Measurements from ENCODE around the gene SEMA3B.

SEMA3B gene

DNA sequence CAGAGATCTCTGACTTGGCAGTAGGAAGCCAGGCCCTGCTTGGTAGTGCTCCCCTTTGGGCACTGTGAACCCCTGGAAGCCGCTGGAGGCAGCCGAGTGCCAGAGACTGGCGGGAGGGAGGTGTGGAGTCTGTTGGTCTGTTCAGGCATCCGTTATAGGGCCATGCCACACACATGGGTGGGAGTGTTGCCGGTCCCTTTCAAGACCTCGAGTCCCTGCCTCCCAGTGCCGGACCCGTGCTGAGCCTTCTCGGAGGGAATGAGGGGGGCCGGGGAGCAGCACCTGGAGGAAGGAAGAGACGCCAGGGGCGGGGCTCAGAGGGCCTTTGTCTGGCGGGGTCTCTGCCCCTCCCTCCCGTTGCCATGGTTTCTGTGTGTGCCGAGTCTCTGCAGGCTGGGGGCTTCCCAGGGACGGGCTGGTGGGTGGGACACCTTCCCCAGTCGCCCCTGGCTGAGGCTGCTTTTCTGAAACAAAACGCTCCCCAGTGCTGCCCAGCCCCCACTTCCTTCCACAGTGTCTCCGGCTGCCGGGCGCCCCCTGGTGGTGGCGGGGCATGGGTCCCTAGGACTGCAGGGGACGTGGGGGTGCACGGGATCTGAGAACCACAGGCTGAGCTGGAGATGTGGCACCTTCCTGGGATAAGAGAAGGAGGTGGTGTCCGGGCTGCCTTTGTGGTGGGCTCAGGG is 23.0 kb upstream of the SEMA3B start:
- POLR2A ChIA-PET, result interaction anchor here (0.7 to 1.8 kb wide), 4 partner anchors 10 to 19 kb away, joined by 3 to 17 read pairs (median 6); partner anchors contain the start of gene GNAI2
- CTCF ChIA-PET, result interaction anchor here (0.6 to 5.5 kb wide), 26 partner anchors 9 to 455 kb away, joined by 3 to 71 read pairs (median 5); partner anchors contain the start of genes GNAI2, GNAT1, IFRD2 and LSMEM2
- H3K4me1 ChIP-seq (ENCODE audit: control insufficient read depth, insufficient read depth, low read length), result peaks cover 6% of the 10 kb centered on the region; the same call in 1 of the 2 replicates
- H3K9me3 ChIP-seq (ENCODE audit: control insufficient read depth, insufficient read depth, low read depth, low read length), result no peaks in the 10 kb centered on the region
- peaks cover 0 to 3% of the 10 kb centered on the region in 2 experiments; a peak in 2 of 3 replicates for H3K36me3 ChIP-seq (ENCODE audit: control insufficient read depth in 2 of 2, insufficient read depth in 1 of 2, low read length in 2 of 2)
- peak overlapping the region; percentile 26 for H3K4me3 ChIP-seq (ENCODE audit: low read depth, low read length)
- peak overlapping the region; percentile 43 for H3K27ac ChIP-seq (ENCODE audit: extremely low read depth, low read depth, low read length)
- TF ChIP-seq, protein P1, sequence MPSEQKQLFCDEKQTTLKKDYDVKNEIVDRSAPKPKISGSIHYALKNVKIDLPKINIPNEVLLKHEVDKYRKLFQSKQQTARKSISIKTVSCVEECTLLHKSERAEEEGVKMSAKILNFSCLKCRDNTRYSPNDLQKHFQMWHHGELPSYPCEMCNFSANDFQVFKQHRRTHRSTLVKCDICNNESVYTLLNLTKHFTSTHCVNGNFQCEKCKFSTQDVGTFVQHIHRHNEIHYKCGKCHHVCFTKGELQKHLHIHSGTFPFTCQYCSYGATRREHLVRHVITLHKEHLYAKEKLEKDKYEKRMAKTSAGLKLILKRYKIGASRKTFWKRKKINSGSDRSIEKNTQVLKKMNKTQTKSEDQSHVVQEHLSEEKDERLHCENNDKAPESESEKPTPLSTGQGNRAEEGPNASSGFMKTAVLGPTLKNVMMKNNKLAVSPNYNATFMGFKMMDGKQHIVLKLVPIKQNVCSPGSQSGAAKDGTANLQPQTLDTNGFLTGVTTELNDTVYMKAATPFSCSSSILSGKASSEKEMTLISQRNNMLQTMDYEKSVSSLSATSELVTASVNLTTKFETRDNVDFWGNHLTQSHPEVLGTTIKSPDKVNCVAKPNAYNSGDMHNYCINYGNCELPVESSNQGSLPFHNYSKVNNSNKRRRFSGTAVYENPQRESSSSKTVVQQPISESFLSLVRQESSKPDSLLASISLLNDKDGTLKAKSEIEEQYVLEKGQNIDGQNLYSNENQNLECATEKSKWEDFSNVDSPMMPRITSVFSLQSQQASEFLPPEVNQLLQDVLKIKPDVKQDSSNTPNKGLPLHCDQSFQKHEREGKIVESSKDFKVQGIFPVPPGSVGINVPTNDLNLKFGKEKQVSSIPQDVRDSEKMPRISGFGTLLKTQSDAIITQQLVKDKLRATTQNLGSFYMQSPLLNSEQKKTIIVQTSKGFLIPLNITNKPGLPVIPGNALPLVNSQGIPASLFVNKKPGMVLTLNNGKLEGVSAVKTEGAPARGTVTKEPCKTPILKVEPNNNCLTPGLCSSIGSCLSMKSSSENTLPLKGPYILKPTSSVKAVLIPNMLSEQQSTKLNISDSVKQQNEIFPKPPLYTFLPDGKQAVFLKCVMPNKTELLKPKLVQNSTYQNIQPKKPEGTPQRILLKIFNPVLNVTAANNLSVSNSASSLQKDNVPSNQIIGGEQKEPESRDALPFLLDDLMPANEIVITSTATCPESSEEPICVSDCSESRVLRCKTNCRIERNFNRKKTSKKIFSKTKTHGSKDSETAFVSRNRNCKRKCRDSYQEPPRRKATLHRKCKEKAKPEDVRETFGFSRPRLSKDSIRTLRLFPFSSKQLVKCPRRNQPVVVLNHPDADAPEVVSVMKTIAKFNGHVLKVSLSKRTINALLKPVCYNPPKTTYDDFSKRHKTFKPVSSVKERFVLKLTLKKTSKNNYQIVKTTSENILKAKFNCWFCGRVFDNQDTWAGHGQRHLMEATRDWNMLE (tag by site-specific recombination; conservative IDR thresholded peaks at IDR 0.05; ENCODE audit: low read depth), result no peak
- TF ChIP-seq HOXD13 (CRISPR knock-in tag; IDR thresholded peaks at IDR 0.05; ENCODE audit: borderline replicate concordance) (no peak), WT1 (tag by site-specific recombination; IDR thresholded peaks at IDR 0.05) (no peak), ZFHX2 (tag by site-specific recombination; conservative IDR thresholded peaks at IDR 0.05) (no peak), ZNF629 (tag by site-specific recombination; IDR thresholded peaks at IDR 0.05) (0 out of 2 replicates have a peak, but pooled peaks have one; percentile 48), ZNF2 (tag by site-specific recombination; IDR thresholded peaks at IDR 0.05) (peak; percentile 56; the same call in 1 of the 2 replicates), ZEB2 (tag by site-specific recombination; IDR thresholded peaks at IDR 0.05) (0 out of 2 replicates have a peak, but pooled peaks have one; percentile 39), CTCF (tag by site-specific recombination; IDR thresholded peaks at IDR 0.05) (peak; percentile 87), ZNF660 (tag by site-specific recombination; IDR thresholded peaks at IDR 0.05) (peak; percentile 57; the same call in 1 of the 2 replicates), ZNF202 (tag by site-specific recombination; IDR thresholded peaks at IDR 0.05; ENCODE audit: borderline replicate concordance) (no peak), ZNF366 (tag by site-specific recombination; conservative IDR thresholded peaks at IDR 0.05) (no peak), SCRT2 (tag by site-specific recombination; IDR thresholded peaks at IDR 0.05) (0 out of 2 replicates have a peak, but pooled peaks have one; percentile 13), ZNF174 (tag by site-specific recombination; IDR thresholded peaks at IDR 0.05) (no peak), ZNF571 (tag by site-specific recombination; IDR thresholded peaks at IDR 0.05) (no peak), ZBTB11 (tag by site-specific recombination; conservative IDR thresholded peaks at IDR 0.05; ENCODE audit: low read depth) (peak; percentile 34; the same call in 1 of the 2 replicates), MZF1 (tag by site-specific recombination; IDR thresholded peaks at IDR 0.05; ENCODE audit: borderline replicate concordance) (no peak)
- TF ChIP-seq, protein P2, sequence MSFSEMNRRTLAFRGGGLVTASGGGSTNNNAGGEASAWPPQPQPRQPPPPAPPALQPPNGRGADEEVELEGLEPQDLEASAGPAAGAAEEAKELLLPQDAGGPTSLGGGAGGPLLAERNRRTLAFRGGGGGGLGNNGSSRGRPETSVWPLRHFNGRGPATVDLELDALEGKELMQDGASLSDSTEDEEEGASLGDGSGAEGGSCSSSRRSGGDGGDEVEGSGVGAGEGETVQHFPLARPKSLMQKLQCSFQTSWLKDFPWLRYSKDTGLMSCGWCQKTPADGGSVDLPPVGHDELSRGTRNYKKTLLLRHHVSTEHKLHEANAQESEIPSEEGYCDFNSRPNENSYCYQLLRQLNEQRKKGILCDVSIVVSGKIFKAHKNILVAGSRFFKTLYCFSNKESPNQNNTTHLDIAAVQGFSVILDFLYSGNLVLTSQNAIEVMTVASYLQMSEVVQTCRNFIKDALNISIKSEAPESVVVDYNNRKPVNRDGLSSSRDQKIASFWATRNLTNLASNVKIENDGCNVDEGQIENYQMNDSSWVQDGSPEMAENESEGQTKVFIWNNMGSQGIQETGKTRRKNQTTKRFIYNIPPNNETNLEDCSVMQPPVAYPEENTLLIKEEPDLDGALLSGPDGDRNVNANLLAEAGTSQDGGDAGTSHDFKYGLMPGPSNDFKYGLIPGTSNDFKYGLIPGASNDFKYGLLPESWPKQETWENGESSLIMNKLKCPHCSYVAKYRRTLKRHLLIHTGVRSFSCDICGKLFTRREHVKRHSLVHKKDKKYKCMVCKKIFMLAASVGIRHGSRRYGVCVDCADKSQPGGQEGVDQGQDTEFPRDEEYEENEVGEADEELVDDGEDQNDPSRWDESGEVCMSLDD (tag by site-specific recombination; IDR thresholded peaks at IDR 0.05), result peak; percentile 80; the same call in 1 of the 2 replicates
- TF ChIP-seq, protein P3, sequence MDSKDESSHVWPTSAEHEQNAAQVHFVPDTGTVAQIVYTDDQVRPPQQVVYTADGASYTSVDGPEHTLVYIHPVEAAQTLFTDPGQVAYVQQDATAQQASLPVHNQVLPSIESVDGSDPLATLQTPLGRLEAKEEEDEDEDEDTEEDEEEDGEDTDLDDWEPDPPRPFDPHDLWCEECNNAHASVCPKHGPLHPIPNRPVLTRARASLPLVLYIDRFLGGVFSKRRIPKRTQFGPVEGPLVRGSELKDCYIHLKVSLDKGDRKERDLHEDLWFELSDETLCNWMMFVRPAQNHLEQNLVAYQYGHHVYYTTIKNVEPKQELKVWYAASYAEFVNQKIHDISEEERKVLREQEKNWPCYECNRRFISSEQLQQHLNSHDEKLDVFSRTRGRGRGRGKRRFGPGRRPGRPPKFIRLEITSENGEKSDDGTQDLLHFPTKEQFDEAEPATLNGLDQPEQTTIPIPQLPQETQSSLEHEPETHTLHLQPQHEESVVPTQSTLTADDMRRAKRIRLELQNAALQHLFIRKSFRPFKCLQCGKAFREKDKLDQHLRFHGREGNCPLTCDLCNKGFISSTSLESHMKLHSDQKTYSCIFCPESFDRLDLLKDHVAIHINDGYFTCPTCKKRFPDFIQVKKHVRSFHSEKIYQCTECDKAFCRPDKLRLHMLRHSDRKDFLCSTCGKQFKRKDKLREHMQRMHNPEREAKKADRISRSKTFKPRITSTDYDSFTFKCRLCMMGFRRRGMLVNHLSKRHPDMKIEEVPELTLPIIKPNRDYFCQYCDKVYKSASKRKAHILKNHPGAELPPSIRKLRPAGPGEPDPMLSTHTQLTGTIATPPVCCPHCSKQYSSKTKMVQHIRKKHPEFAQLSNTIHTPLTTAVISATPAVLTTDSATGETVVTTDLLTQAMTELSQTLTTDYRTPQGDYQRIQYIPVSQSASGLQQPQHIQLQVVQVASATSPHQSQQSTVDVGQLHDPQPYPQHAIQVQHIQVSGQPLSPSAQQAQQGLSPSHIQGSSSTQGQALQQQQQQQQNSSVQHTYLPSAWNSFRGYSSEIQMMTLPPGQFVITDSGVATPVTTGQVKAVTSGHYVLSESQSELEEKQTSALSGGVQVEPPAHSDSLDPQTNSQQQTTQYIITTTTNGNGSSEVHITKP (tag by site-specific recombination; IDR thresholded peaks at IDR 0.05), result peak; percentile 89
